Measurements from ENCODE around the gene MIS12. TPM values are rescaled to one million over a fixed set of nuclear protein-coding genes. Genes with fewer than 3 reads are reported as not detected.

MIS12 gene
- total RNA-seq, 1 experiment from 2014 or later: 13.6 TPM

- Mint-ChIP-seq H3K36me3 (ENCODE audit: insufficient read depth, unreplicated experiment) (no peaks in the 10 kb centered on the region), H3K27me3 (ENCODE audit: unreplicated experiment) (peaks cover 53% of the 10 kb centered on the region), H3K27ac (ENCODE audit: unreplicated experiment) (no peak overlapping the region), H3K9me3 (ENCODE audit: low read depth, unreplicated experiment) (peaks cover 3% of the 10 kb centered on the region), H3K4me3 (ENCODE audit: low read depth, unreplicated experiment) (no peak overlapping the region), H3K4me1 (ENCODE audit: low read depth, unreplicated experiment) (peaks cover 12% of the 10 kb centered on the region)
- CTCF ChIA-PET: interaction anchor here (0.7 kb wide), 1 partner anchor 13 kb away, joined by 4 read pairs; no protein-coding TSS in a partner anchor
- intact Hi-C loops (cut with micrococcal nuclease; ENCODE audit: unreplicated experiment): no loop called here
- no peak for DNase-seq
- no TSS peak for BruUV-seq (replicated peaks)
- TF ChIP-seq CTCF (IDR thresholded peaks at IDR 0.05; ENCODE audit: unreplicated experiment): no peak
Observed at GRCh38 chr17:5511401-5512225, 25.2 kb downstream of the MIS12 start.

GRCh38 chr17:5513628-5514027, 27.3 kb downstream of the MIS12 start:
- no peak for TF ChIP-seq CTCF (IDR thresholded peaks at IDR 0.05; ENCODE audit: unreplicated experiment)
- intact Hi-C loops (cut with micrococcal nuclease; ENCODE audit: unreplicated experiment): no loop called here
- Mint-ChIP-seq H3K9me3 (ENCODE audit: low read depth, unreplicated experiment) (peaks cover 9% of the 10 kb centered on the region), H3K36me3 (ENCODE audit: insufficient read depth, unreplicated experiment) (no peaks in the 10 kb centered on the region), H3K4me3 (ENCODE audit: low read depth, unreplicated experiment) (no peak overlapping the region), H3K27ac (ENCODE audit: unreplicated experiment) (no peak overlapping the region), H3K27me3 (ENCODE audit: unreplicated experiment) (peaks cover 57% of the 10 kb centered on the region), H3K4me1 (ENCODE audit: low read depth, unreplicated experiment) (peaks cover 13% of the 10 kb centered on the region)
- no TSS peak for BruUV-seq (replicated peaks)
- CTCF ChIA-PET: no interaction called here
- no peak for DNase-seq

- BruUV-seq (replicated peaks): no TSS peak
- no peak for DNase-seq
- no peak overlapping the region for H3K4me3 Mint-ChIP-seq (ENCODE audit: low read depth, unreplicated experiment)
- no peaks in the 10 kb centered on the region for H3K36me3 Mint-ChIP-seq (ENCODE audit: insufficient read depth, unreplicated experiment)
- H3K27me3 Mint-ChIP-seq (ENCODE audit: unreplicated experiment): peaks cover 49% of the 10 kb centered on the region
- intact Hi-C loops (cut with micrococcal nuclease; ENCODE audit: unreplicated experiment): no loop called here
- CTCF ChIA-PET: no interaction called here
- peaks cover 9% of the 10 kb centered on the region for H3K9me3 Mint-ChIP-seq (ENCODE audit: low read depth, unreplicated experiment)
- TF ChIP-seq CTCF (IDR thresholded peaks at IDR 0.05; ENCODE audit: unreplicated experiment): no peak
- H3K4me1 Mint-ChIP-seq (ENCODE audit: low read depth, unreplicated experiment): peaks cover 13% of the 10 kb centered on the region
- H3K27ac Mint-ChIP-seq (ENCODE audit: unreplicated experiment): no peak overlapping the region
Observed at GRCh38 chr17:5514976-5515375, 28.6 kb downstream of the MIS12 start.

GRCh38 chr17:5516060-5516792, 29.9 kb downstream of the MIS12 start:
- peaks cover 13% of the 10 kb centered on the region for H3K4me1 Mint-ChIP-seq (ENCODE audit: low read depth, unreplicated experiment)
- no TSS peak for BruUV-seq (replicated peaks)
- H3K27ac Mint-ChIP-seq (ENCODE audit: unreplicated experiment): no peak overlapping the region
- TF ChIP-seq CTCF (IDR thresholded peaks at IDR 0.05; ENCODE audit: unreplicated experiment): no peak
- intact Hi-C loops (cut with micrococcal nuclease; ENCODE audit: unreplicated experiment): no loop called here
- peaks cover 9% of the 10 kb centered on the region for H3K9me3 Mint-ChIP-seq (ENCODE audit: low read depth, unreplicated experiment)
- peaks cover 50% of the 10 kb centered on the region for H3K27me3 Mint-ChIP-seq (ENCODE audit: unreplicated experiment)
- H3K4me3 Mint-ChIP-seq (ENCODE audit: low read depth, unreplicated experiment): no peak overlapping the region
- no peak for DNase-seq
- CTCF ChIA-PET: no interaction called here
- H3K36me3 Mint-ChIP-seq (ENCODE audit: insufficient read depth, unreplicated experiment): no peaks in the 10 kb centered on the region

All from Calu3 (cell line).